HCT116 (cell line): ENCODE data around the gene C5orf46. TPM values are rescaled to one million over a fixed set of nuclear protein-coding genes. Genes with fewer than 3 reads are reported as not detected.

Experiments used
- ATAC-seq: fragments of 200-7000 bp; cut with Tn5 transposase; 2 replicates; pipeline ENCODE4 v1.9.1; 2020; ENCODE audit warnings: mild to moderate bottlenecking, moderate library complexity
- BruUV-seq: library from RNA; stranded (reverse); fragments of 400-500 nt; replicated peaks from 2 replicates; lab custom pipeline; 2021; lab: Mats Ljungman, UMichigan
- CTCF ChIA-PET: fragments of 300-600 bp; sonication (Branson Sonifier 250); formaldehyde crosslinking; loops from one replicate; lab custom pipeline; 2021; ENCODE audit warnings: antibody characterized with exemption; lab: Charles Lee
- POLR2A ChIA-PET: fragments of 300-600, 350-600 bp; sonication (Branson Sonifier 250); formaldehyde crosslinking; loops from one replicate; lab custom pipeline; 2021; ENCODE audit warnings: antibody characterized with exemption; lab: Charles Lee
- RAD21 ChIA-PET, 2 experiments: fragments of 300-600 bp; sonication (Branson Sonifier 250); formaldehyde crosslinking; loops; one replicate each; lab custom pipeline; 2023; ENCODE audit warnings: low total read pairs in 2 of 2; ENCODE audit not compliant: uncharacterized antibody in 2 of 2, unreplicated experiment in 2 of 2, low non-redundant PET in 1 of 2; lab: Charles Lee
- DNase-seq: peaks from one replicate; pipeline ENCODE4 v3.0.0-alpha.2; 2010; ENCODE audit warnings: low read depth, low spot score
- H2AFZ ChIP-seq: fragments of 200-600 bp; shearing (Covaris generic), sonication (generic); 2 replicates; pipeline ENCODE4 v1.6.1; 2017; ENCODE audit warnings: low read depth, mixed run types, mixed read lengths, antibody characterized with exemption, low read length; ENCODE audit not compliant: poor library complexity, severe bottlenecking
- H3K27ac ChIP-seq: 2 replicates; pipeline ENCODE4 v1.5.1; 2012; ENCODE audit warnings: low read depth, low read length
- H3K27me3 ChIP-seq: fragments of 200-600 bp; sonication (generic); 2 replicates; pipeline ENCODE4 v1.6.1; 2016; ENCODE audit warnings: mixed run types, low read length, mixed read lengths; ENCODE audit not compliant: insufficient read depth
- H3K36me3 ChIP-seq, 2 experiments: fragments of 200-500 bp in 1 of 2; fragments of 200-600 bp in 1 of 2; sonication (Bioruptor generic) in 1 of 2; sonication (generic) in 1 of 2; 2 replicates each; pipeline versions ENCODE4 v1.5.1 to v1.6.1; 2014 to 2016; ENCODE audit warnings: low read length in 2 of 2, inconsistent platforms in 1 of 2, mixed read lengths in 1 of 2, mixed run types in 1 of 2; ENCODE audit not compliant: insufficient read depth in 2 of 2, control insufficient read depth in 1 of 2
- H3K4me1 ChIP-seq, 2 experiments: fragments of 200-600 bp in 1 of 2; sonication (generic) in 1 of 2; 2 replicates each; pipeline versions ENCODE4 v1.5.1 to v1.6.1; 2012 to 2017; ENCODE audit warnings: low read length in 2 of 2, inconsistent platforms in 1 of 2, mild to moderate bottlenecking in 1 of 2, mixed read lengths in 1 of 2, mixed run types in 1 of 2, moderate library complexity in 1 of 2; ENCODE audit not compliant: insufficient read depth in 2 of 2, control insufficient read depth in 1 of 2
- H3K4me2 ChIP-seq: fragments of 200-600 bp; sonication (generic); 2 replicates; pipeline ENCODE4 v1.6.1; 2017; ENCODE audit warnings: mixed run types, low read length, mixed read lengths
- H3K4me3 ChIP-seq, 2 experiments: fragments of 200-600 bp in 1 of 2; sonication (generic) in 1 of 2; replicated peaks in 1 of 2; 2 replicates each; pipeline ENCODE4 v1.5.1; 2011 to 2016; ENCODE audit warnings: low read length in 2 of 2, control low read depth in 1 of 2, low read depth in 1 of 2, mild to moderate bottlenecking in 1 of 2, mixed read lengths in 1 of 2, mixed run types in 1 of 2
- H3K79me2 ChIP-seq: fragments of 200-600 bp; sonication (generic); 2 replicates; pipeline ENCODE4 v1.6.1; 2017; ENCODE audit warnings: mild to moderate bottlenecking, mixed run types, low read length, moderate library complexity, mixed read lengths; ENCODE audit not compliant: insufficient read depth
- H3K9ac ChIP-seq: fragments of 200-600 bp; sonication (generic); 2 replicates; pipeline ENCODE4 v1.6.1; 2016; ENCODE audit warnings: low read length, mixed read lengths
- H3K9me2 ChIP-seq: fragments of 200-600 bp; sonication (generic), shearing (Covaris generic); 2 replicates; pipeline ENCODE4 v1.6.1; 2017; ENCODE audit warnings: mixed run types, mild to moderate bottlenecking, moderate library complexity; ENCODE audit not compliant: insufficient read depth
- H3K9me3 ChIP-seq, 2 experiments: fragments of 200-500 bp in 1 of 2; fragments of 200-600 bp in 1 of 2; sonication (Bioruptor generic) in 1 of 2; sonication (generic) in 1 of 2; 2 replicates each; pipeline ENCODE4 v1.6.1; 2014 to 2017; ENCODE audit warnings: low read length in 2 of 2, mixed read lengths in 2 of 2, inconsistent platforms in 1 of 2, low read depth in 1 of 2, mild to moderate bottlenecking in 1 of 2, mixed run types in 1 of 2, moderate library complexity in 1 of 2; ENCODE audit not compliant: control insufficient read depth in 1 of 2, insufficient read depth in 1 of 2
- H4K20me1 ChIP-seq: fragments of 200-600 bp; sonication (generic), shearing (Covaris generic); 2 replicates; pipeline ENCODE4 v1.6.1; 2017; ENCODE audit warnings: mixed run types, mild to moderate bottlenecking, moderate library complexity; ENCODE audit not compliant: insufficient read depth
- CBX3 ChIP-seq: IDR thresholded peaks from 2 replicates; pipeline ENCODE4 v1.6.1; 2012; ENCODE audit warnings: low read depth
- ELF1 ChIP-seq: IDR thresholded peaks from 2 replicates; pipeline ENCODE4 v1.6.1; 2012; ENCODE audit warnings: low read depth, borderline replicate concordance
- EZH2phosphoT487 ChIP-seq: fragments of 200-600 bp; IDR thresholded peaks from 2 replicates; pipeline ENCODE4 v1.6.1; 2018; ENCODE audit warnings: antibody characterized with exemption, borderline replicate concordance
- JUND ChIP-seq: IDR thresholded peaks from 2 replicates; pipeline ENCODE4 v1.6.1; 2012
- MAX ChIP-seq: IDR thresholded peaks from 2 replicates; pipeline ENCODE4 v1.6.1; 2012
- POLR2A ChIP-seq: IDR thresholded peaks from 2 replicates; pipeline ENCODE4 v1.7.0; 2011; ENCODE audit warnings: borderline replicate concordance; ENCODE audit not compliant: insufficient read depth, insufficient read length; ENCODE audit errors: extremely low read depth
- POLR2AphosphoS5 ChIP-seq: IDR thresholded peaks from 2 replicates; pipeline ENCODE4 v1.6.1; 2011; ENCODE audit warnings: mild to moderate bottlenecking, low read depth, low read length, moderate library complexity
- REST ChIP-seq: IDR thresholded peaks from 2 replicates; pipeline ENCODE4 v1.6.1; 2012; ENCODE audit warnings: low read depth
- TCF7L2 ChIP-seq: IDR thresholded peaks from 2 replicates; pipeline ENCODE4 v1.7.0; 2011; ENCODE audit warnings: borderline replicate concordance, inconsistent platforms; ENCODE audit not compliant: insufficient read depth, insufficient read length; ENCODE audit errors: extremely low read depth
- ZBTB33 ChIP-seq: IDR thresholded peaks from 2 replicates; pipeline ENCODE4 v1.6.1; 2011; ENCODE audit warnings: mild to moderate bottlenecking, low read length, moderate library complexity; ENCODE audit not compliant: insufficient replicate concordance; ENCODE audit errors: extremely low read depth
- ZFX ChIP-seq: fragments of 450-650 bp; IDR thresholded peaks from 2 replicates; pipeline ENCODE4 v1.6.1; 2017
- intact Hi-C: fragments of 100-400 bp; cut with micrococcal nuclease; formaldehyde crosslinking; loops from 2 replicates; pipeline ENCODE4 v1.10.0; 2022
- total RNA-seq: library from RNA; stranded (reverse); gene quantifications from one replicate; pipeline ENCODE4 v1.2.1, GENCODE V29; 2021; ENCODE audit not compliant: unreplicated experiment

C5orf46 gene
- total RNA-seq, 1 experiment from 2014 or later, result not detected

- H3K36me3 ChIP-seq, result no peaks in the 10 kb centered on the region
- no peak for TF ChIP-seq CBX3
- no peak for TF ChIP-seq ZFX
- no peak for TF ChIP-seq JUND
- no peak for TF ChIP-seq REST
- TF ChIP-seq MAX, result no peak
- H3K27me3 ChIP-seq, result peaks cover 6% of the 10 kb centered on the region; the same call in 1 of the 2 replicates
- no peak overlapping the region for H3K4me2 ChIP-seq
- H3K9me3 ChIP-seq, result no peaks in the 10 kb centered on the region
- ChIA-PET POLR2A (no interaction called here), RAD21 (no interaction called here), CTCF (no interaction called here)
- H2AFZ ChIP-seq, result no peak overlapping the region
- H3K27ac ChIP-seq, result no peak overlapping the region
- no peaks in the 10 kb centered on the region for H3K9me2 ChIP-seq
- ATAC-seq (no peak), DNase-seq (no peak)
- intact Hi-C loops, result no loop called here
- no peaks in the 10 kb centered on the region for H3K79me2 ChIP-seq
- no peak overlapping the region for H3K4me3 ChIP-seq
- H3K9ac ChIP-seq, result no peak overlapping the region
- no peaks in the 10 kb centered on the region for H3K4me1 ChIP-seq
- no TSS peak for BruUV-seq
- H4K20me1 ChIP-seq, result no peaks in the 10 kb centered on the region
Measured at GRCh38 chr5:147844846-147845245, 61.5 kb downstream of the C5orf46 start.

GRCh38 chr5:147842869-147843268 is 63.5 kb downstream of the C5orf46 start:
- no peaks in the 10 kb centered on the region for H3K36me3 ChIP-seq
- H3K9me3 ChIP-seq, result no peaks in the 10 kb centered on the region
- H3K9me2 ChIP-seq, result no peaks in the 10 kb centered on the region
- H3K27me3 ChIP-seq, result peaks cover 6% of the 10 kb centered on the region; the same call in 1 of the 2 replicates
- no peak overlapping the region for H3K27ac ChIP-seq
- no peak for ATAC-seq
- no peak overlapping the region for H3K4me2 ChIP-seq
- no peaks in the 10 kb centered on the region for H4K20me1 ChIP-seq
- ChIA-PET POLR2A (no interaction called here), CTCF (no interaction called here), RAD21 (no interaction called here)
- no TSS peak for BruUV-seq
- TF ChIP-seq JUND, result no peak
- no peak for TF ChIP-seq POLR2A
- TF ChIP-seq ELF1, result no peak
- no peak for TF ChIP-seq TCF7L2
- no peak for TF ChIP-seq POLR2AphosphoS5
- TF ChIP-seq ZFX, result no peak
- no peak for TF ChIP-seq MAX
- no peak for TF ChIP-seq ZBTB33
- TF ChIP-seq EZH2phosphoT487, result no peak
- H3K4me3 ChIP-seq, result no peak overlapping the region
- DNase-seq, result no peak
- no peak overlapping the region for H2AFZ ChIP-seq
- no peaks in the 10 kb centered on the region for H3K79me2 ChIP-seq
- no peak overlapping the region for H3K9ac ChIP-seq
- intact Hi-C loops, result no loop called here
- no peaks in the 10 kb centered on the region for H3K4me1 ChIP-seq
